HG03045 (cell line): ENCODE data around the gene NAT8L.

Experiments used
- ATAC-seq: cut with Tn5 transposase; IDR thresholded peaks from one replicate; pipeline ENCODE4 v1.9.1; 2021; ENCODE audit warnings: mild to moderate bottlenecking, moderate library complexity; ENCODE audit not compliant: unreplicated experiment

Gene NAT8L

GRCh38 chr4:2074588-2074987 lies 15.5 kb downstream of the NAT8L start:
- ATAC-seq = no peak

DNA sequence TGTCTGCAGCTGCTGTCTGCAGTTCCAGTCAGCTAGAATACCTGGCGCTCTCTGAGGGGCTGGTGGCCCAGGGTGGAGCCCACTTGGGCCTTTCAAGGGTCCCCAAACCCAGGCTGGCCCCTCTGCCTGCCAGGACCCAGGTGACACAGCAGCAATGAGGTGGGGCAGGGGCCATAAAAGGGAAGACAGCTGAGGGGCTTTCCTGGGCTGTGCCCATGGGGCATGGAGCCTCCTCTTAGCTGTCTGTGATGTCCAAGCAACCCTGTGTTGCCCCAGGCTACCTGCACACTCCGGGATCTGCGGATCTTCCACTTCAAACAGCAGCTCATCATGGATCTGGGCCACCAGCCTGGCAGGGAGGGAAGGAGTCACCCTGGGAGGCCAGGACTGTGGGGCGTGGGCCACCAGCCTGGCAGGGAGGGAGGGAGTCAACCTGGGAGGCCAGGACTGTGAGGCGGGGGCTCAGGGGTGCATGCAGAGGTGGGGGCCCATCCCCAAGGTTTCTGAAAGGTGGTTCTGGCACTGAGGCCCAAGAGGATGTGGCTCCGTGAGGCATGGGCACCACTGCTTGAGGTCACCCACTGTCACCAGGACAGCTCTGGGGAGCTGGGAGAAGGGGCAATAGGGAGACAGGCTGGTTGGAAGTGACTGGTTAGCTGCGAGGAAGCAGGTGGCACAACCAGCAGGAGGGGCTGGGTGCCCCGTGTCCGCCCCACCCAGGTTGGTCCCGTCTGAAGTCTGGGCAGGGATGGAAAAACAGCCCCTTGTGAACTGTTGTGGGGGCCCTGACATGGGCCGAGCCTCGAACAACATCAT lies 16.3 kb downstream of the NAT8L start:
- ATAC-seq = no peak

DNA sequence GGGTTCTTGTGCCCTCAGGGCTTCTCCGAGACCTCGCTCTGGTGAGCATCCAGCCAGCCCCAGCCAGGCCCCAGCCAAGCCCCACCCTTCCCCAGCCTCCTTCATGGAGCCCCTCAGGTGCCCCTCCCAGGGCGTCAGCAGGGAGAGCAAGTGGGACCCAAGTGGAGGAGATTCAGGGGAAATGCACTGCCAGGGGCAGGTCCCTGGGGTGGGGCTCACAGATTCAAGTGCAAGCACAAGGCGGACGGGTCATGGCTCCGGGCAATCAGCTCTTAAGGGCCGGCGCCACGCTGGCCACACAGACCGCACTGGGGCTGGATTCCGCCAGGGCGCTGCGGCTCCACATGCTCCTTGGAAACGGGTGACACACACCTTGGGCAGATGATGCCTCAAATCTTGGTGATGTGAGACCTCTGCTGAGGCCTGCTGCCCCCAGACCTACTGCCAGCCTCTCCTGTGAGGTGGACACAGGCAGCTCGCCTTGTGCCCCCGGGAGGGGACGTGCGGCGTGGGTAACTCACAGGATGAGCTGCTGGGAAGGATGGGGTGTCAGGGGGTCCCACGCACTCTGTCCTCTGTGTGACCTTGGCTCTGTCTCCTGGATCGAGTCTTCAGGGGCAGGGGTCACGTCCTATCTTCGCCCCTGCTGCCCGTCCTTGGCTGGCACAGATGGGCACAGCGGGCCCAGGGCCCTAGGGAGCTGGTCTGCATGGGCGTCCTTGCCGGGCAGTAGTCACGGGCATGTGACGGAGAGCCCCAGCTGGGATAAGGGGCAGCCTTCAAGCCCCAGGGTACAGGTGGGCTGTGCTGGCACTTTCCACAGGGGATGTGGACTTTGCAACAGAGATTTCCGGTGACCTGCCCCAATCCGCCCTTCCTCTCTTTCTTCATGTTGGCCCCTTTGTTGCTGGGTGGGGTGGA lies 17.1 kb downstream of the NAT8L start:
- ATAC-seq = no peak

DNA sequence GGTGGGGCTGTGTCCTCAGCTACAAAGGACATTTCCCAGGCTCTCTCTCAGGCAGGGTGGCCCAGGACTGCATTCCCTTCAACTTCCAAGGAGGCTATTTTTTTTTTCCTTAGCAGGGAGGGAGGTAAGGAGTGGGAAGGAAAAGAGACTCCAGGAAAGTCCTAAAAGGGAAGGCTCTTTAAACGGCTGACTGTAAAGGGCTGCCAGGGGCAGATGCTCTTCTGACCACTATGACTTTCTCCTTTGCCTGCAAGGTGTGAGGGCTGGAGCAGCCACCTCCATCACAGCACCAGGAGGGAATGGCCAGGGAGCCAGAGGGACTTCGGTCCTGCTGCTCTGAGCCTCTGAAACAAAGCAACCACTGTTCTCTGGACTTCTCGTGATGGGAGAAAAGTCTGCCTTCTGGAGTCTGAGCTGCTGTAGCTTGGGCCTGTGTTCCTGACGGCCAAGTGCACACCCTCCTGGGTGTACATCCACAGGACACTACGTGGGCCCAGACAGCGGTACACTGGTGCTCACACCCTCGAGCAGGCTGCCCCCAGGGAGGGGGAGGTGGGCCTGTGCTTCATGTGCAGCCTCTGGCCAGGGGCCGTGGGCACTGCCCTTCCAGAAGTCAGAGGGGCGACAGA lies 17.9 kb downstream of the NAT8L start:
- ATAC-seq = no peak

DNA sequence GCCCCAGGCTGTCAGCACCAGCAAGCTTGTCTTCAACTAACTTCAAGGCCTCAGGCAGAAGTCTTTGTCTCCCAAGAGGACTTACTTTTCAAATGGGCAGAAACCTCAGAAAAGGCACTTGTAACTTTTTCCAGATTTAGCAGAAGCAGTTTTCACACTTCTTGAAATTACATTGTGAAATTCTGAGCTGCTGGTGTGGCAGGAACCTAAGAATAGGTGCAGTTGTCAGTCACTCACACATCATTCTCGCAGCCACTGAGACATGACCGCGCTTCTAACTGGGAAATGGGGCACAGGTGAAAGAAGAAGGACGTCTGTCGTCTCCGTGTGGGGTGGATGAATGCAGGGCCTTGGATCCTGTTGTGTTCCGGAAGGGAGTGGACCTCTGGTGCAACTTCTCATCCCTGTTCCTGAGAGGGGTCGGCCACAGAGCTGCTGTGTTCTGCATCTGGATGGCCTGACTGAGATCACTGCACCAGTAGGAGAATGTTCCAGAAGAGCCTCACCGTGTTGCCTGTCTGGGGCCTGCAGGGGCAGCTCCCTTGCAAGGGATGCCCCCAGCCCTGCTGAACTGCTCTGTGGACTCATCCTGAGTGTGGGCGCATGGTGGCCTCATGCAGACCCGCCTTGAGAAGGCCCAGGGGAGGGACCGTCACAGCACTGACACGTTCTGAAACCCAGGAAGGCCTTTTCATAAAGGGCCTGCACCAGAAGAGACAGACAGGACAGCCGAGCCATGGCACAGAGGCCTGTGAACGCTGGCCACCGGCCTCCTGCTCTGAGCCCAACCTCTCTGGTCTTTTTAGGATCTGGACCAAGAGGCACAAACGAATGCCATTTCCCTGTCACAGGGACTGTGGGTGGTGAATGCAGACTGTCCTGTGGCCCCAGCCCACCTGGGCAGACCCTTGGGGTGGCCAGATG lies 18.7 kb downstream of the NAT8L start:
- no peak for ATAC-seq

GRCh38 chr4:2078584-2078983 lies 19.5 kb downstream of the NAT8L start:
- no peak for ATAC-seq

- ATAC-seq = no peak
These were observed 19.9 kb downstream of the NAT8L start for GRCh38 chr4:2079006-2079405.

- ATAC-seq = no peak
These were observed 20.8 kb downstream of the NAT8L start for GRCh38 chr4:2079926-2080325.

GRCh38 chr4:2080429-2081300 lies 21.5 kb downstream of the NAT8L start:
- no peak for ATAC-seq

GRCh38 chr4:2081540-2081939 lies 22.4 kb downstream of the NAT8L start:
- ATAC-seq = no peak

DNA sequence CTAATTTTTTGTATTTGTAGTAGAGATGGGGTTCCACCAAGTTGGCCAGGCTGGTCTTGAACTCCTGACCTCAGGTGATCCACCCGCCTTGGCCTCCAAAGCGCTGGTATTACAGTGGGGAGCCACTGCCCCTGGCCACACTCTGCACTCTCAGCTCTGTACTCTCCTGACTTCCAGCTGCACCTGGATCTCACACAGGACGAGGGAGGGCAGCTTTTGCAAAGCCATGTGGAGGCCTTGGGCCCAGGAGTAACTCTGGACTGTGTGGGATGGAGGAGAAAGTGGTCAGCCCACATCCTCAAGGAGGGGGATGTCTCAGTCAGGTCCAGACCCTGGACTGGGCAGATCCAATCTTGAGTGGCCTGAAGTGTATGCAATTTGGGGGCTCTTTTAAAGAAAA lies 23.0 kb downstream of the NAT8L start:
- ATAC-seq = no peak

DNA sequence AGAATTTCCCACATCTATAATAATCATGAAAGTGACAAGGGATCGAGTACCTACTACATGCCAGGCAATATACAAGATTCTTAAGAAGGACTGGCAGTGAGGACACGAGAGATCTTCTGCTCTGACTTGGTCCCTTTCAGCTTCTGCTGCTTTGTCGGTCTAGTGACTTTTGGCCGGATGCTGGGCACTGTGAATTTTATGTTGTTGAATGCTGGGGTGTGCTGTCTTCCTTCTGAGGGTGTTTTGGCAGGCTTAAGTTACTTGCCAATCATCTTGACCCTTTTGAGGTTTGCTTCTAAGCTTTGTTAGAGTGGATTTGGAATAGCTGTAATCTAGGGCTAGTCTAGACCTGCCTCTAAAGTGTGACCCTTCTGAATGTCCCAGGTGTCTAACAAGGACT lies 23.5 kb downstream of the NAT8L start:
- no peak for ATAC-seq

DNA sequence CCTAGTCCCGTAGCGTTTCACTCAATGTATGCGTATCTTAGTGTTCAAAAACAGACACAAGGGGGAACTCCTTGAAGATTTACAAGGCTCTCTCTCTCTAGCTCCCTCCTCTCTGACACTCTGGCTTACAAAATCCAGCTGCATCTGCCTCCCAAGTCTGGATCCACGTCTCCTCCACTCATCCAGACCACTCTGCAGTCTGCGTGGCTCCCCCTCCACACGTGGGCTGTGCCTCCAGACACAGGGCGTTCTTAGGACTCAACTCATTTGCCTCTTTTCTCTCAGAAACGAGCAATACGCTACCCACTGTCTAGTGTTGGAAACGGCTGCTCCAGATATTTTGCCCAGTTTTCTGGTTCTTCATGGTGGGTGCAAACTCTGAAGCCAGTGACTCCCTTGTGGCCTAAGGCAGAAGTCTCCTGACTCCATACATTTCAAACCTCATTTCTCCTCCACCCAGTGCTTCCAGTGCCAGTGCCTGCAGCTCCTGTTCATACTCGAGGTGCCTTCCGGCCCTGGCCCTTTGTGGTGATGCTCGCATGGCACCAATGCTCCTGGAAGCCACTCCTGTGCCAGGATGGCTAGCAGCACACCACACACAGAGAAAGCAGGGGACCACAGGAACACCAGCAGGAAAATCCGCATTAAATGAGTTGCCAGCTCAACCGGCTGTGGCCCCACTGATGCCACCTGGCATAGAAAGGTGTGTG lies 24.1 kb downstream of the NAT8L start:
- no peak for ATAC-seq

DNA sequence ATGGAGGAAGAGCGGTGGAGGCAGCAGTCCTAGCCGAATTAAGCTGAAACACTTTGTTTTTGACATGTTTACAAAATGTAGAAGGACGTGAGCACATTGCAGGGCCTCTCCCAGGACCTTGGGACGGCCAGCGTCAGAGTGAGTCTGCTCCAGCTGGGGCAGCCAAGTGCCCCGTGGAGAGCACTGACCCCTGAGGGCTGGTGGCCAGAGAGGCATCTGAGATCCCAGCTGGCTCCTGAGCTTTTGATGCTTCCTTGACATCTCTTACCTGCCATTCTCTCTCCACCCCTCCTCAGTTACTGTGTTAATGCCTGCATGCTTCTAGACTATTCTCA lies 24.7 kb downstream of the NAT8L start:
- no peak for ATAC-seq

DNA sequence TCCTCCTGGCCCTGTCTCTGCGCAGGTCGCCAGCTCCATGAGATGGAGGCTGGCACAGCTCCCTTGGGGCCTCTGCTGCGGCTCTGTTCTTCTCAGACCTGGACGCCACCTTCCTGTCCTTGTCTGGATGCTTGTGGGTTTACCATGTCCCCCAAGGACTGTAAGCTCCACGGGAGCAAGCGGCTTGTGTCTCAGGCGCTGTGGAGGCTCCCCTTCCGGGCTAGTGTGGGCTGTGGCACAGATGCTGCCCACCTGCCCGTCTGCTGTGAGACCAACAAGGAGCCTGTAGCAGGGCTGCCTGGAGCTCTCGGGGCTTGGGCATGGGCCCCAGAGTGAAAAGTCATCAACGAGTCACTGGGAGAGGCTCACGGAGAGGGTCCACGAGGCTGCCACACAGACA lies 25.2 kb downstream of the NAT8L start:
- ATAC-seq = no peak

DNA sequence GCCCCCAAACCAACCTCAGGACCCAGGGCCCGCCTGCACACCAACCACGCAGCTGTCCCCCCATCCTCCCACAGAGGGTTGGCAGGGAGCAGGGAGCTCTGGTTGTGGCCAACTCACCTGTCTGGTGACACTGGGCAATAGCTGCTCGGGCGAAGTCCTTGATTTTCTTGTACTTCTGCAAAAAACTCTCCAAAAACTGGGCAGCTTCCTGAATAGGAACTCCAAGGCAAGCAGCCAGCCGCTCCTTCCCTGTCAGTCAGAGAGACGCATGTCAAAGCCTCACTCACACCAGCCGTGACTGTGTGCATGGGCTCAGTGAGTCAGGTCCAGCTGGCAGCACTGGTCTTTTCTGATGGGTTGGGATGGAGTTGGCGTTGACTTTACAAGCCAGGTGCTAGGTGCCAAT lies 26.4 kb downstream of the NAT8L start:
- ATAC-seq = no peak

DNA sequence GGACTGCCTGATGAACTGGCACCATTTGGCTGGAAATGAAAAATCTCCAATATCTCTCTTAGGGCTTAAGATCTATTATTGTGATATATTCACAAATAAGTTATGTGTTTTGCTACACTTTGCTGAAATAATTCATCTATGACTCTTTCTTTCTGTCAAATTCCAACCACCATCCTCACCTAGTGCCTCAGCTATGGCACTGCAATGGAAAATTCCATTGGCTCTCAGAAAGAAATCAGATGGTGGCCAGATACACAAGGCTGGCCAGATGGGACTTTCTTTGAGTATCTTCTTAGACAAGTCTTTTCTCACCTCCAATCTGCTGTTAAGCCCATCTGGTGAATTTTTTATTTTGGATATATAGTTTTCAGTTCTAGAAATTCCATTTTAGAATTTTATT lies 28.0 kb downstream of the NAT8L start:
- no peak for ATAC-seq

- ATAC-seq = no peak
These were observed 30.1 kb downstream of the NAT8L start for GRCh38 chr4:2089222-2089621.

DNA sequence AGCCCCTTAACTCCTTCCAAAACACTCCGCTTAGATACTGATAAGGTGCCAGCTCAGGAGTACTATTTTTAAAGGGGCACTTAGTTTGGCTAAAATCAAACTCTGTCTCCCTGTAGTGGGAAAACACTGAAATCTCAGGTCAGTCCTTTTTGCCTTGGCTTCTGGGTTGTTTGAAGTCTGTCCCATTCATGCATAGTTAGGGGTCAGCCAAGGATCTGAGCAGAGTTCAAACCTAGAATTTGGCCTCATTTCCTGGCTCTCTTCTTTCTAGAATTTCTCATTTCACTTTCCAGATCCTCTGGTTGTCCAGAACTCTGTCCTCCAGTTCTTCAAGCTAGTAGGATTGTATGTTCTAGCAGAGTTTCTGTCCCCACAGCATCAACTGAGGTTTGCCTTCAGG lies 31.5 kb downstream of the NAT8L start:
- no peak for ATAC-seq
